Vagina (tissue), 2 donors: ENCODE results near the gene GAB2. TPM values are rescaled to one million over a fixed set of nuclear protein-coding genes. Genes with fewer than 3 reads are reported as not detected.

ENCODE experiments used
- DNase-seq, 2 donors: peaks; one replicate each; pipeline ENCODE4 v3.0.0-alpha.2; 2017; ENCODE audit errors: extremely low spot score in 2 of 2
- H3K27ac ChIP-seq: fragments of 200-600 bp; sonication (generic); one replicate; pipeline ENCODE4 v1.5.1; 2019
- H3K27me3 ChIP-seq: fragments of 200-600 bp; sonication (generic); one replicate; pipeline ENCODE4 v1.5.1; 2019
- H3K36me3 ChIP-seq, 2 donors: fragments of 200-600 bp; sonication (generic); one replicate each; pipeline ENCODE4 v1.5.1; 2017 to 2019
- H3K4me1 ChIP-seq: fragments of 200-600 bp; sonication (generic); one replicate; pipeline ENCODE4 v1.5.1; 2019
- H3K4me3 ChIP-seq, 2 donors: fragments of 200-600 bp; sonication (generic); 1 replicate in 1 of 2; 2 replicates in 1 of 2; pipeline ENCODE4 v1.5.1; 2016 to 2019
- H3K9me3 ChIP-seq: fragments of 200-600 bp; sonication (generic); one replicate; pipeline ENCODE4 v1.5.1; 2019
- CTCF ChIP-seq, 3 experiments: fragments of 450-650 bp in 2 of 3; fragments of 200-600 bp in 1 of 3; sonication (generic) in 1 of 3; IDR thresholded peaks; one replicate each; pipeline ENCODE4 v1.5.1; 2017 to 2019; ENCODE audit warnings: antibody characterized with exemption in 3 of 3, mild to moderate bottlenecking in 2 of 3, moderate library complexity in 2 of 3
- POLR2A ChIP-seq, 2 donors: fragments of 450-650 bp; IDR thresholded peaks; one replicate each; pipeline ENCODE4 v1.6.1; 2017; ENCODE audit warnings: antibody characterized with exemption in 2 of 2, mild to moderate bottlenecking in 2 of 2, moderate library complexity in 2 of 2
- POLR2AphosphoS5 ChIP-seq, 2 donors: sonication (generic); formaldehyde crosslinking; IDR thresholded peaks; one replicate each; pipeline ENCODE4 v1.9.0; 2017; ENCODE audit warnings: antibody characterized with exemption in 2 of 2, mild to moderate bottlenecking in 2 of 2, low read depth in 1 of 2; ENCODE audit not compliant: insufficient read depth in 1 of 2
- intact Hi-C: fragments of 100-400 bp; cut with DNase I; formaldehyde crosslinking; loops from one replicate; pipeline ENCODE4 v1.15.1; 2023
- total RNA-seq: library from RNA; depleted of rRNA; stranded (reverse); fragments of >200 nt; gene quantifications from one replicate; pipeline ENCODE4 v1.2.3, GENCODE V29; 2016

GAB2 gene
- total RNA-seq, 1 donor from 2014 or later = 24.6 TPM

- H3K4me3 ChIP-seq = no peak overlapping the region
- no peak overlapping the region for H3K27ac ChIP-seq
- no peaks in the 10 kb centered on the region for H3K27me3 ChIP-seq
- no peaks in the 10 kb centered on the region for H3K9me3 ChIP-seq
- TF ChIP-seq POLR2A (IDR thresholded peaks at IDR 0.05) = no peak
- no peak for TF ChIP-seq POLR2AphosphoS5 (IDR thresholded peaks at IDR 0.05; ENCODE audit: insufficient read depth in 1 of 2, low read depth in 1 of 2)
- TF ChIP-seq CTCF (IDR thresholded peaks at IDR 0.05) = no peak
- H3K4me1 ChIP-seq = peaks cover 28% of the 10 kb centered on the region
- intact Hi-C loops = no loop called here
- no peaks in the 10 kb centered on the region for H3K36me3 ChIP-seq
- no peak for DNase-seq
Observed at GRCh38 chr11:78251083-78251775, 166.4 kb downstream of the GAB2 start.

GRCh38 chr11:78250099-78250498, 167.5 kb downstream of the GAB2 start:
- no peak for DNase-seq
- intact Hi-C loops = no loop called here
- H3K27me3 ChIP-seq = no peaks in the 10 kb centered on the region
- no peak overlapping the region for H3K27ac ChIP-seq
- no peaks in the 10 kb centered on the region for H3K36me3 ChIP-seq
- no peaks in the 10 kb centered on the region for H3K9me3 ChIP-seq
- TF ChIP-seq POLR2AphosphoS5 (IDR thresholded peaks at IDR 0.05; ENCODE audit: insufficient read depth in 1 of 2, low read depth in 1 of 2) (no peak), CTCF (IDR thresholded peaks at IDR 0.05) (no peak), POLR2A (IDR thresholded peaks at IDR 0.05) (no peak)
- no peak overlapping the region for H3K4me3 ChIP-seq
- peaks cover 22% of the 10 kb centered on the region for H3K4me1 ChIP-seq

GRCh38 chr11:78248903-78249302, 168.7 kb downstream of the GAB2 start:
- no peak overlapping the region for H3K27ac ChIP-seq
- no peaks in the 10 kb centered on the region for H3K27me3 ChIP-seq
- no peak for TF ChIP-seq CTCF (IDR thresholded peaks at IDR 0.05)
- intact Hi-C loops = no loop called here
- peaks cover 14% of the 10 kb centered on the region for H3K4me1 ChIP-seq
- no peak overlapping the region for H3K4me3 ChIP-seq
- H3K9me3 ChIP-seq = no peaks in the 10 kb centered on the region
- DNase-seq = no peak
- H3K36me3 ChIP-seq = no peaks in the 10 kb centered on the region

GRCh38 chr11:78248191-78248590, 169.4 kb downstream of the GAB2 start:
- Histone ChIP-seq H3K27ac (no peak overlapping the region), H3K4me1 (peaks cover 13% of the 10 kb centered on the region), H3K4me3 (no peak overlapping the region), H3K27me3 (no peaks in the 10 kb centered on the region), H3K36me3 (no peaks in the 10 kb centered on the region), H3K9me3 (no peaks in the 10 kb centered on the region)
- intact Hi-C loops = no loop called here
- DNase-seq = no peak
- TF ChIP-seq CTCF (IDR thresholded peaks at IDR 0.05) (no peak), POLR2AphosphoS5 (IDR thresholded peaks at IDR 0.05; ENCODE audit: insufficient read depth in 1 of 2, low read depth in 1 of 2) (no peak), POLR2A (IDR thresholded peaks at IDR 0.05) (no peak)

GRCh38 chr11:78244546-78245255, 172.9 kb downstream of the GAB2 start:
- Histone ChIP-seq H3K9me3 (no peaks in the 10 kb centered on the region), H3K4me1 (no peaks in the 10 kb centered on the region), H3K27ac (no peak overlapping the region), H3K36me3 (peaks cover 0 to 5% of the 10 kb centered on the region in 2 donors), H3K4me3 (no peak overlapping the region), H3K27me3 (no peaks in the 10 kb centered on the region)
- TF ChIP-seq CTCF (IDR thresholded peaks at IDR 0.05) (no peak), POLR2A (IDR thresholded peaks at IDR 0.05) (no peak), POLR2AphosphoS5 (IDR thresholded peaks at IDR 0.05; ENCODE audit: insufficient read depth in 1 of 2, low read depth in 1 of 2) (no peak)
- no peak for DNase-seq
- intact Hi-C loops = no loop called here
